Activated naive CD4-positive, alpha-beta T cell (primary cell): ENCODE results near the gene RBPJ.
"Not testable (repeated sequence)": the region's sequence is repeated elsewhere in the genome, so short reads cannot be mapped to it uniquely, and the experiment has no call there.

ENCODE experiments used
- DNase-seq, 4 experiments: peaks; one replicate each; lab custom pipeline; 2025; lab: John Stamatoyannopoulos, UW

The RBPJ gene

GRCh38 chr4:26302031-26302899 is 18.5 kb upstream of the RBPJ start:
- DNase-seq: no peak

GRCh38 chr4:26303008-26303407 is 17.8 kb upstream of the RBPJ start:
- DNase-seq: no peak

- DNase-seq: no peak
Observed at GRCh38 chr4:26307037-26307800, 13.6 kb upstream of the RBPJ start.

- no peak for DNase-seq
Observed at GRCh38 chr4:26308568-26308967, 12.2 kb upstream of the RBPJ start.

- DNase-seq: no peak
Observed at GRCh38 chr4:26310264-26310663, 10.6 kb upstream of the RBPJ start.

GRCh38 chr4:26311633-26312032 is 9.2 kb upstream of the RBPJ start:
- no peak for DNase-seq

- DNase-seq: not testable (repeated sequence)
Observed at GRCh38 chr4:26315316-26315932, 5.4 kb upstream of the RBPJ start.

- DNase-seq: no peak
Observed at GRCh38 chr4:26317766-26318165, 3.0 kb upstream of the RBPJ start.

- DNase-seq: peak; percentile 88 to 92 (median 90)
Observed at GRCh38 chr4:26319467-26319948, 1.3 kb upstream of the RBPJ start.

GRCh38 chr4:26319949-26320537 is 771 bp upstream of the RBPJ start:
- DNase-seq: peak; percentile 43 to 61 (median 50)

GRCh38 chr4:26321373-26322221 is 783 bp downstream of the RBPJ start:
- peak in 3 of 4 experiments; percentile 7 to 13 (median 11) for DNase-seq

GRCh38 chr4:26322346-26322745 is 1.5 kb downstream of the RBPJ start:
- no peak for DNase-seq

GRCh38 chr4:26323821-26324220 is 3.0 kb downstream of the RBPJ start:
- no peak for DNase-seq

GRCh38 chr4:26325191-26325590 is 4.4 kb downstream of the RBPJ start:
- DNase-seq: no peak

- no peak for DNase-seq
Observed at GRCh38 chr4:26326791-26327190, 6.0 kb downstream of the RBPJ start.

GRCh38 chr4:26330186-26330787 is 9.5 kb downstream of the RBPJ start:
- DNase-seq: no peak

- DNase-seq: no peak
Observed at GRCh38 chr4:26330946-26331345, 10.1 kb downstream of the RBPJ start.

GRCh38 chr4:26331380-26331950 is 10.7 kb downstream of the RBPJ start:
- DNase-seq: no peak

- no peak for DNase-seq
Observed at GRCh38 chr4:26334366-26334765, 13.6 kb downstream of the RBPJ start.

GRCh38 chr4:26337612-26338011 is 16.8 kb downstream of the RBPJ start:
- DNase-seq: no peak
